Activated CD8-positive, alpha-beta memory T cell treated with anti-CD3 and anti-CD28 coated beads, Interleukin-2, amount 50 U/mL, for 24 hours (primary cell): ENCODE results near the gene LILRB4.
"Not testable (repeated sequence)": the region's sequence is repeated elsewhere in the genome, so short reads cannot be mapped to it uniquely, and the experiment has no call there.

Experiments used
- DNase-seq: peaks from one replicate; pipeline ENCODE4 v3.0.0-alpha.2; 2020; ENCODE audit errors: extremely low read depth

Gene LILRB4

GRCh38 chr19:54694648-54695047, 31.9 kb downstream of the LILRB4 start:
- no peak for DNase-seq

GRCh38 chr19:54696117-54696548, 33.3 kb downstream of the LILRB4 start:
- DNase-seq: no peak

- DNase-seq: no peak
Measured at GRCh38 chr19:54696766-54697165, 34.0 kb downstream of the LILRB4 start.

GRCh38 chr19:54697716-54698115, 34.9 kb downstream of the LILRB4 start:
- DNase-seq: not testable (repeated sequence)

GRCh38 chr19:54704928-54705327, 42.1 kb downstream of the LILRB4 start:
- DNase-seq: no peak

GRCh38 chr19:54707962-54708361, 45.2 kb downstream of the LILRB4 start:
- no peak for DNase-seq

GRCh38 chr19:54708781-54709180, 46.0 kb downstream of the LILRB4 start:
- DNase-seq: no peak

- no peak for DNase-seq
Measured at GRCh38 chr19:54709212-54709948, 46.6 kb downstream of the LILRB4 start.

- DNase-seq: not testable (repeated sequence)
Measured at GRCh38 chr19:54709956-54710355, 47.2 kb downstream of the LILRB4 start.
